DND-41 (cell line): ENCODE measurements around the gene NFX1.

Experiments used
- ATAC-seq: fragments of 200-7000 bp; cut with Tn5 transposase; 3 replicates; pipeline ENCODE4 v1.9.1; 2021; ENCODE audit warnings: low read depth; ENCODE audit not compliant: insufficient read depth
- DNase-seq: peaks from one replicate; pipeline ENCODE4 v3.0.0-alpha.2; 2020
- H2AFZ ChIP-seq: 2 replicates; pipeline ENCODE4 v1.6.0; 2012; ENCODE audit warnings: low read depth, low read length
- H3K27ac ChIP-seq: 2 replicates; pipeline ENCODE4 v1.5.1; 2012; ENCODE audit warnings: low read length, inconsistent platforms
- H3K27me3 ChIP-seq: fragments of 200-600 bp; sonication (generic); 2 replicates; pipeline ENCODE4 v1.6.0; 2012; ENCODE audit warnings: low read length, mild to moderate bottlenecking, inconsistent platforms; ENCODE audit not compliant: insufficient read depth, poor library complexity
- H3K36me3 ChIP-seq: 2 replicates; pipeline ENCODE4 v1.5.1; 2012; ENCODE audit warnings: low read length, inconsistent platforms; ENCODE audit not compliant: insufficient read depth
- H3K4me1 ChIP-seq: 2 replicates; pipeline ENCODE4 v1.5.1; 2012; ENCODE audit warnings: mild to moderate bottlenecking, low read length; ENCODE audit not compliant: insufficient read depth
- H3K4me2 ChIP-seq: 2 replicates; pipeline ENCODE4 v1.6.0; 2012; ENCODE audit warnings: mild to moderate bottlenecking, moderate library complexity, low read length, inconsistent platforms; ENCODE audit not compliant: insufficient read depth
- H3K4me3 ChIP-seq, 2 experiments: fragments of 200-600 bp in 1 of 2; shearing (Covaris generic) in 1 of 2; 2 replicates each; pipeline ENCODE4 v1.5.1; 2012 to 2016; ENCODE audit warnings: inconsistent platforms in 2 of 2, low read length in 2 of 2, mild to moderate bottlenecking in 2 of 2, low read depth in 1 of 2, moderate library complexity in 1 of 2
- H3K79me2 ChIP-seq: 2 replicates; pipeline ENCODE4 v1.6.0; 2012; ENCODE audit warnings: low read length, inconsistent platforms; ENCODE audit not compliant: insufficient read depth
- H3K9ac ChIP-seq: 2 replicates; pipeline ENCODE4 v1.6.0; 2012; ENCODE audit warnings: low read depth, mild to moderate bottlenecking, inconsistent platforms, low read length, moderate library complexity
- H3K9me3 ChIP-seq: 2 replicates; pipeline ENCODE4 v1.5.1; 2012; ENCODE audit warnings: low read length, moderate library complexity, mild to moderate bottlenecking, inconsistent platforms; ENCODE audit not compliant: insufficient read depth, severe bottlenecking
- H4K20me1 ChIP-seq: 2 replicates; pipeline ENCODE4 v1.6.0; 2012; ENCODE audit warnings: low read length; ENCODE audit not compliant: insufficient read depth
- CTCF ChIP-seq: IDR thresholded peaks from 2 replicates; pipeline ENCODE4 v1.5.1; 2012; ENCODE audit warnings: borderline replicate concordance, low read length, moderate library complexity, mild to moderate bottlenecking; ENCODE audit not compliant: poor library complexity, severe bottlenecking; ENCODE audit errors: extremely low read depth
- EZH2 ChIP-seq: IDR thresholded peaks from 3 replicates; pipeline ENCODE4 v1.6.1; 2012; ENCODE audit warnings: borderline replicate concordance, low read depth, mild to moderate bottlenecking, moderate library complexity, low read length, inconsistent platforms; ENCODE audit not compliant: severe bottlenecking

NFX1 gene

DNA sequence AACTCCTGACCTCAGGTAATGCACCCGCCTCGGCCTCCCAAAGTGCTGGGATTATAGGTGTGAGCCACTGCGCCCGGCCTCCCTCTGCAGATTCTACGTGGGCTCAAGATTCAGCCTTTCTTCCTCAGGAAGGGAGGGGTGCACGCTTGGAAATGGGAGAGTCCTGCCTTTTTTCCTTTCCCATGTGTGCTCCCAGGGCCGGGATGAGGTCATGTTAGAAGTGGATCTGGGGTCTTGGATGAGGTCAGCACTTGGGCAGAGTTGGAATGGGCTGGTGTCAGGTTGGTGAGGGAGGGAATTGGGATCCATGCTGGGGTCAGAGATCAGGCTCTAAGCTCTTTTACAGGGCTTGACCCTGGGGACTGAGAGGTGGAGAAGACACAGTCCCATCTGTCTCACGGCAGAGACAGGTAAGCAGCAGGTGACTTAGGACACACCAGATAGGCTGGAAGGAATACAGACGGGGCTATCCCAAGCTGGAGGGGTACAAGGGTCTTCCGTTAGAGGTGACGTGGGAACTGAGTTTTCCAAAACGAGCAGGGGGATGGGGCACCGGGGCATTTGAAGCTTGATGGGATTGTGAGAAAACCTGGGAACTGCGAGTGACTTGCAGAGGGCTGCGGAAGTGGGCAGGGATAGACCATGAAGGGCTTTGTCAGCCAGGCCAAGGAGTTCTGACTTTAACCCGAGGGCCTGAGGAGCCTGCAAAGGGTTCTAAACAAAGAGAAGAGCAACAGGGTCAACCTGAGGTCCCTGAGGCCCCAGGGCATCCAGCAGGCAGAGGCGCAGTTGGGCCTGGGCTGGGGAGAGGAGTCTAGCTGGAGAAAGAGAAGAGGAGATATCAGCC lies 113.8 kb downstream of the NFX1 start:
- Histone ChIP-seq H3K4me1 (no peaks in the 10 kb centered on the region), H2AFZ (no peak overlapping the region), H3K27me3 (no peaks in the 10 kb centered on the region), H3K36me3 (no peaks in the 10 kb centered on the region), H3K4me2 (no peak overlapping the region), H3K79me2 (no peaks in the 10 kb centered on the region), H3K27ac (no peak overlapping the region), H4K20me1 (no peaks in the 10 kb centered on the region), H3K9ac (no peak overlapping the region), H3K4me3 (no peak overlapping the region), H3K9me3 (no peaks in the 10 kb centered on the region)
- TF ChIP-seq EZH2, result no peak
- no peak for TF ChIP-seq CTCF
- DNase-seq, result no peak
- no peak for ATAC-seq

- ATAC-seq (peak; percentile 57; the same call in 2 of the 3 replicates), DNase-seq (no peak)
- no peak overlapping the region for H2AFZ ChIP-seq
- H3K4me3 ChIP-seq, result no peak overlapping the region
- TF ChIP-seq CTCF (no peak), EZH2 (no peak)
- H3K9ac ChIP-seq, result no peak overlapping the region
- H3K9me3 ChIP-seq, result no peaks in the 10 kb centered on the region
- H3K4me1 ChIP-seq, result no peaks in the 10 kb centered on the region
- no peak overlapping the region for H3K4me2 ChIP-seq
- no peaks in the 10 kb centered on the region for H3K27me3 ChIP-seq
- H3K36me3 ChIP-seq, result no peaks in the 10 kb centered on the region
- no peaks in the 10 kb centered on the region for H4K20me1 ChIP-seq
- H3K27ac ChIP-seq, result no peak overlapping the region
- no peaks in the 10 kb centered on the region for H3K79me2 ChIP-seq
Observed at GRCh38 chr9:33404788-33405362, 114.6 kb downstream of the NFX1 start.

DNA sequence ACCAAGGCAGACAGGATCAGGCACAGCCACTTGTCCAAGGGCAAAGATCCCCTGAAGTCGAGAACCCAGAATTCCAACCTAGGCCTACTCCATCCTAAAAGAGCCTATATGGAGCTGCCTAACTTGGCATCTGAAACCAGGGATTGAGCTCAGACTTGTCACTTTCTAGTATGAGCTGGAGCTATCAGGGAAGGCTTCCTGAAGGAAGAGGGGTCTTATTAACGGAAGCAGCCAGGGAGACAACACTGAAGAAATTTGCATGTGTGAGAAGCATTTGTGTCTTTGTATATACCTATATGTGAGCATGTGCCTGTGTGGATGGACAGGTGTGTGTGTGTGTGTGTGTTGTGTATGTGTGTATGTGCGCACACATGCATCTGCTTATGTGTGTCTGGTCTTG lies 116.7 kb downstream of the NFX1 start:
- Histone ChIP-seq H3K4me1 (no peaks in the 10 kb centered on the region), H3K79me2 (no peaks in the 10 kb centered on the region), H3K9me3 (no peaks in the 10 kb centered on the region), H2AFZ (no peak overlapping the region), H3K4me3 (no peak overlapping the region), H3K4me2 (no peak overlapping the region), H4K20me1 (no peaks in the 10 kb centered on the region), H3K9ac (no peak overlapping the region), H3K27ac (no peak overlapping the region), H3K36me3 (no peaks in the 10 kb centered on the region), H3K27me3 (no peaks in the 10 kb centered on the region)
- DNase-seq, result no peak
- TF ChIP-seq EZH2 (no peak), CTCF (no peak)
- no peak for ATAC-seq
